Omental fat pad (tissue), 4 donors: Measurements from ENCODE around the gene OLFML3. TPM values are rescaled to one million over a fixed set of nuclear protein-coding genes. Genes with fewer than 3 reads are reported as not detected.
"Not testable (repeated sequence)": the region's sequence is repeated elsewhere in the genome, so short reads cannot be mapped to it uniquely, and the experiment has no call there.

Source experiments
- ATAC-seq: fragments of 150-250 bp; one replicate; pipeline ENCODE4 v1.9.1; 2016; ENCODE audit warnings: mild to moderate bottlenecking, moderate library complexity; ENCODE audit not compliant: low FRiP score
- DNase-seq: peaks from one replicate; pipeline ENCODE4 v3.0.0-alpha.2; 2019; ENCODE audit warnings: low spot score
- CTCF ChIP-seq, 3 donors: fragments of 450-650 bp; IDR thresholded peaks; one replicate each; pipeline ENCODE4 v1.5.1; 2016 to 2017; ENCODE audit warnings: antibody characterized with exemption in 3 of 3, mild to moderate bottlenecking in 3 of 3, moderate library complexity in 2 of 3
- total RNA-seq, 4 donors: library from RNA; depleted of rRNA; stranded (reverse); fragments of >200 nt; gene quantifications; one replicate each; pipeline ENCODE4 v1.1.0, GENCODE V29; 2016

The OLFML3 gene
- total RNA-seq, 4 donors from 2014 or later = 54.4 to 173 (median 90.6) TPM

DNA sequence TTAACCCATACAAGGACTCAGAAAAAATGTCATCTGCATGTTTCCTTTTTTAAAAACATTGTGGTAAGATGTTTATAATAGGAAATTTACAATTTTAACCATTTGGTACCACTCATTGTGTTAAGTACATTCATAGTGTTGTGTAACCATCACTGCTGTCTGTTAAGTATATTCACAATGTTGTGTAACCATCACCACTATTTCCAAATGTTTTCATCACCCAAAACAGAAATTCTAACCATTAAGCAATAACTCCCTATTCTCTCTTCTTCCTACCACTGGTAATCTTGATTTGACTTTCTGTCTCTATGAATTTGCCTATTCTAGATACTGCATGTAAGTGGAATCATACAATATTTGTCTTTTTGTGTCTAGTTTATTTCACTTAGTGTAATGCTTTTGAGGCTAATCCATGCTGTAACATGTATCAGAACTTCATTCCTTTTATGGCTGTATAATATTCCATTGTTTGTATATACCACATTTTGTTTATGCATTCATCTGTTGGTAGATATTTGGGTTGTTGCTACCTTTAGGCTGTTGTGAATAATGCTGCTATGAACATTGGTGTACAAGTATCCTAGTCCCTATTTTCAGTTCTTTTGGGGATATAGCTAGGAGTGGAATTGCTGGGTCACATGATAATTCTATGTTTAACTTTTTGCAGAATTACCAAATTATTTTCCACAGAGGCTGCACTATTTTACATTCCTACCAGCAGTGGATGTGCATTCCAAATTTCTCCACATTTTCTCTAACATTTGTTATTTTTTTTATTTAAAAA, 36.1 kb upstream of the OLFML3 start:
- no peak for DNase-seq
- no peak for TF ChIP-seq CTCF (IDR thresholded peaks at IDR 0.05)

GRCh38 chr1:113945329-113945728, 33.9 kb upstream of the OLFML3 start:
- ATAC-seq = no peak
- TF ChIP-seq CTCF (IDR thresholded peaks at IDR 0.05) = no peak
- no peak for DNase-seq

More for the DNA sequence above, 36.1 kb upstream of the OLFML3 start:
- no peak for ATAC-seq

GRCh38 chr1:113946112-113946511, 33.2 kb upstream of the OLFML3 start:
- DNase-seq (no peak), ATAC-seq (no peak)
- no peak for TF ChIP-seq CTCF (IDR thresholded peaks at IDR 0.05)

DNA sequence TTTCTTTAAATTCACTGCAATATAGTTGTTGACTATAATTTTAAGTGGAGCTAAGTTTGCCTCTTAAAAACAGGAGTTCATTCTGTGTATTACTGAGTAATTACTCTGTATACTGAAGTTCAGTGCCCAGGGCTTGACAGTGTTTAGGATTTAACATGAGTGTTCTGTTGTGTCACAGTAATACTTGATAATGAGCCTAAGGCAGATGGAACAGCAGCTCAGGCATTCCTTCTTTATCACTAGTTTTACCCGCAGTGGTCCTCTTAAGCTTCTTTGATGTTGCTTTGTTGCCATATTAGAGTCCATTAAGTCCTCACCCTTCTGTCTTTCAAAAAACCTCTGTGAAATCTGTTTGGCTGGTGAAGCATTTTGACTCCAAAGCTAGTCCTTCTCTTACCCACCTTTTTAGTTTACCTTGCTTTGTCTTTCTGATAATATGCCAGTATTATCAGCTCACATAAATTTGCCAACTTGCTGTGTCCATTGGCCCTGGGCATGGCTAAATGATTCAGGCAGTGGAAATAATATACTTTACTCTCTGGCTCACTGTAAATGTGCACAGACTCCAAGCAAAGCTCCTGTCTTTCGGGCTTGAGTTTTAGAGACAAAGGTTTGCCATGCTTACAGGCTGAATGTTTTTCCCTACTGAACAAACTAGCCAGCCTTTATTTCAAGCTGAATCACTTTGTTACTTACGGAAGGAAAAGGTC, 32.4 kb upstream of the OLFML3 start:
- no peak for ATAC-seq
- no peak for TF ChIP-seq CTCF (IDR thresholded peaks at IDR 0.05)
- DNase-seq = no peak

DNA sequence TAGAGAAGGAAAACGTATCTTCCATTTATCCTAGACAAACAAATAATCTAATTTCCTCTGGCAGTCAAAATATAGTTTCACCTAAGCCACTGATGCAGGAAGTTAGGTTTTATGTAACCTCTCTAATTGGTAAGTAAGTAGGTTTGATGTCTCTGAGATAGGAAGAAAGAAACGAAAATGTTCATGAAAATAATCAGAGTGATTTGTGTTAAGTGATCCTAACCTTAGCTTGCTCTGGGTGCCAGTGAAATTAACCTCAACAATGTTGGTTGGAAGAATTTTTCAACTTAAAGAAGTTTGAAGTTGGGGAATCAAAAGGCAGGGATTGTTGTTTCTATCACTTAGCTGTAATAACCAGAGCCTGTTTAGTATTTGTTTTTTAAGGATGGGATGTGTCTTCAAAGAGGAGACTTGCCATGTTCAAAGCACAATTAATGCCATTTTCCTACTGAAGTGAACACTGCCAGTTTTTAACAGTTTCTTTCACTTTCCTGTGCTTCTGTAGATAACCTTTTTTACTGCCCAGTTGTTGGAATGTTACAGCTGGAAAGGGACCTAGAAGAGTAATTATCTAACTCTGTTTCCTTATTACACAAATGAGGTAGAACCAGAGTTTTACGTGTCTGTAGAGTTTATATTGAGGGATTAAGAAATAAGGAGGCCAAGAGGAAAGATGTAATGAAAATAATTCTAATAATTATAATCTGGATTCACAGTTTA, 31.7 kb upstream of the OLFML3 start:
- ATAC-seq (no peak), DNase-seq (no peak)
- no peak for TF ChIP-seq CTCF (IDR thresholded peaks at IDR 0.05)

GRCh38 chr1:113948151-113948550, 31.1 kb upstream of the OLFML3 start:
- DNase-seq, ATAC-seq: not testable (repeated sequence)

DNA sequence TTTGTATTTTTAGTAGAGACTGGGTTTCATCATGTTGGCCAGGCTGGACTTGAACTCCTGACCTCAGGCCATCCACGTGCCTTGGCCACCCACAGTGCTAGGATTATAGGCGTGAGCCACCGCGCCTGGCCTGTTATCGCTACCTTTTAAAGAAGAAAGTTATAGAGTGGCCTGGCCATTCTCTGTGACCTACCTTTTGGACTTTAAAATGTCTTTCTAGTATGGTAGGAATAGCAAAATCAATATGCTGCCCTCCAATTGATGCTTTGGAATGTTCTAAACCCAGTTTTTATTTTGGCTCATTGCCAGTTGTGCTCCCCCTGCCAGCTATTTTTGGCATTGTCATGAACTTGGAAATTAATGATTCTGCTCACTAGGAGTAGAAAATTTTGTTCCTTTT, 30.3 kb upstream of the OLFML3 start:
- TF ChIP-seq CTCF (IDR thresholded peaks at IDR 0.05) = no peak
- DNase-seq (no peak), ATAC-seq (no peak)
